ENCODE data around the gene MAFG. TPM values are rescaled to one million over a fixed set of nuclear protein-coding genes. Genes with fewer than 3 reads are reported as not detected.

The MAFG gene
- total and polyA plus RNA-seq, 2 of the 13 experiments (the other 11 are each of a cell fraction or from before 2014, with no cell fraction given): 14.5 to 20.0 TPM

DNA sequence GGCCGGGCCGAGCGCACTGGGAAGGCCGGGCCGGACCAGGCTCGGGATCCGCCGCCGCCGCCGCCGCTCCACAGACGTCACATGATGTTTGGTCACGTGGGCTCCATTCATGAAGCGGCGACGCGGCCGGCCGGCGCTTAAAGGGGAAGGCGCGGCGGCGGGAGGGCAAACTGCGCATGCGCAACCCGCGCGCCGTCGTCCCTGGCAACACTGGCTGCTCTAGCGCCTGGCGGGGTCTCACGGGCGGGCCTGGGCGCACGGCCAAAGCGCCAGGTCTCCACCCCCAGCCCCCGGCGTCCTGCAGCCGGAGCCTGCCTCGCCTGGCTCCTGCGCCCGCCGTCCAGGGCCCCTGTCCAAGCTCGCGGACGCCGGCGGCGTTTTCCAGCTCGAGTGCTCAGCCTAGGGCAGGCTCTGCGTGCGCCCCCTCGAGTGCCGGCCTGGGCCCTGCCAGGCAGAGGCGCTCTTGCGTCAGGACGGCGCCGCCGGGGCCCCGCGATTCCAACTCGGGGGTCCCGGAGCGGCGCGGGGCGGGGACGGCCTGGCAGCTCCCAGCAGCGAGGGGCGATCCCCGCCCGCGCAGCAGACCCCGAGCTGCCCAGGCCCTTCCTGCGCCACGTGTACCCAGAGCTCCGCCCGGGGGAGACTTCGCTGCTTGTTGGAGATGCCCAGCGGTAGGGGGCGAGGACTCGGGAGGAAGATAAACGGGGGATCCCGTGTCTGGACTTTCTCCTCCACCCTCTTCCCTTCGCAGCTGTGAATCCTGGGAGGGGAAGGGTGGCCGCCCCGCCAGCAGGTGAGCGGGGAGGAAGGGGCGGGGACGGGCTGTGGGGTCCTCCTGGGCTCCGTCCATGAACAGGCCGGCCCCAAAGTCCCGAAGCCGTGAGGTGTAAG, at the start of gene MAFG (continued):
- peak; percentile 84 for TF ChIP-seq ZNF503 (CRISPR knock-in tag; IDR thresholded peaks at IDR 0.05)
- peak; percentile 10; the same call in 1 of the 2 replicates for TF ChIP-seq BCL6 (CRISPR knock-in tag; IDR thresholded peaks at IDR 0.05)
- peak; percentile 74 for TF ChIP-seq BHLHE40 (IDR thresholded peaks at IDR 0.05; ENCODE audit: low read length)
- TF ChIP-seq GATAD1 (CRISPR knock-in tag; IDR thresholded peaks at IDR 0.05): peak; percentile 89
- TF ChIP-seq DR1 (CRISPR knock-in tag; IDR thresholded peaks at IDR 0.05): peak; percentile 76; the same call in 1 of the 2 replicates
- TF ChIP-seq, protein P1, sequence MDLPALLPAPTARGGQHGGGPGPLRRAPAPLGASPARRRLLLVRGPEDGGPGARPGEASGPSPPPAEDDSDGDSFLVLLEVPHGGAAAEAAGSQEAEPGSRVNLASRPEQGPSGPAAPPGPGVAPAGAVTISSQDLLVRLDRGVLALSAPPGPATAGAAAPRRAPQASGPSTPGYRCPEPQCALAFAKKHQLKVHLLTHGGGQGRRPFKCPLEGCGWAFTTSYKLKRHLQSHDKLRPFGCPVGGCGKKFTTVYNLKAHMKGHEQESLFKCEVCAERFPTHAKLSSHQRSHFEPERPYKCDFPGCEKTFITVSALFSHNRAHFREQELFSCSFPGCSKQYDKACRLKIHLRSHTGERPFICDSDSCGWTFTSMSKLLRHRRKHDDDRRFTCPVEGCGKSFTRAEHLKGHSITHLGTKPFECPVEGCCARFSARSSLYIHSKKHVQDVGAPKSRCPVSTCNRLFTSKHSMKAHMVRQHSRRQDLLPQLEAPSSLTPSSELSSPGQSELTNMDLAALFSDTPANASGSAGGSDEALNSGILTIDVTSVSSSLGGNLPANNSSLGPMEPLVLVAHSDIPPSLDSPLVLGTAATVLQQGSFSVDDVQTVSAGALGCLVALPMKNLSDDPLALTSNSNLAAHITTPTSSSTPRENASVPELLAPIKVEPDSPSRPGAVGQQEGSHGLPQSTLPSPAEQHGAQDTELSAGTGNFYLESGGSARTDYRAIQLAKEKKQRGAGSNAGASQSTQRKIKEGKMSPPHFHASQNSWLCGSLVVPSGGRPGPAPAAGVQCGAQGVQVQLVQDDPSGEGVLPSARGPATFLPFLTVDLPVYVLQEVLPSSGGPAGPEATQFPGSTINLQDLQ (CRISPR knock-in tag; IDR thresholded peaks at IDR 0.05): no peak; the same call in 1 of the 2 replicates
- TF ChIP-seq, protein P2, sequence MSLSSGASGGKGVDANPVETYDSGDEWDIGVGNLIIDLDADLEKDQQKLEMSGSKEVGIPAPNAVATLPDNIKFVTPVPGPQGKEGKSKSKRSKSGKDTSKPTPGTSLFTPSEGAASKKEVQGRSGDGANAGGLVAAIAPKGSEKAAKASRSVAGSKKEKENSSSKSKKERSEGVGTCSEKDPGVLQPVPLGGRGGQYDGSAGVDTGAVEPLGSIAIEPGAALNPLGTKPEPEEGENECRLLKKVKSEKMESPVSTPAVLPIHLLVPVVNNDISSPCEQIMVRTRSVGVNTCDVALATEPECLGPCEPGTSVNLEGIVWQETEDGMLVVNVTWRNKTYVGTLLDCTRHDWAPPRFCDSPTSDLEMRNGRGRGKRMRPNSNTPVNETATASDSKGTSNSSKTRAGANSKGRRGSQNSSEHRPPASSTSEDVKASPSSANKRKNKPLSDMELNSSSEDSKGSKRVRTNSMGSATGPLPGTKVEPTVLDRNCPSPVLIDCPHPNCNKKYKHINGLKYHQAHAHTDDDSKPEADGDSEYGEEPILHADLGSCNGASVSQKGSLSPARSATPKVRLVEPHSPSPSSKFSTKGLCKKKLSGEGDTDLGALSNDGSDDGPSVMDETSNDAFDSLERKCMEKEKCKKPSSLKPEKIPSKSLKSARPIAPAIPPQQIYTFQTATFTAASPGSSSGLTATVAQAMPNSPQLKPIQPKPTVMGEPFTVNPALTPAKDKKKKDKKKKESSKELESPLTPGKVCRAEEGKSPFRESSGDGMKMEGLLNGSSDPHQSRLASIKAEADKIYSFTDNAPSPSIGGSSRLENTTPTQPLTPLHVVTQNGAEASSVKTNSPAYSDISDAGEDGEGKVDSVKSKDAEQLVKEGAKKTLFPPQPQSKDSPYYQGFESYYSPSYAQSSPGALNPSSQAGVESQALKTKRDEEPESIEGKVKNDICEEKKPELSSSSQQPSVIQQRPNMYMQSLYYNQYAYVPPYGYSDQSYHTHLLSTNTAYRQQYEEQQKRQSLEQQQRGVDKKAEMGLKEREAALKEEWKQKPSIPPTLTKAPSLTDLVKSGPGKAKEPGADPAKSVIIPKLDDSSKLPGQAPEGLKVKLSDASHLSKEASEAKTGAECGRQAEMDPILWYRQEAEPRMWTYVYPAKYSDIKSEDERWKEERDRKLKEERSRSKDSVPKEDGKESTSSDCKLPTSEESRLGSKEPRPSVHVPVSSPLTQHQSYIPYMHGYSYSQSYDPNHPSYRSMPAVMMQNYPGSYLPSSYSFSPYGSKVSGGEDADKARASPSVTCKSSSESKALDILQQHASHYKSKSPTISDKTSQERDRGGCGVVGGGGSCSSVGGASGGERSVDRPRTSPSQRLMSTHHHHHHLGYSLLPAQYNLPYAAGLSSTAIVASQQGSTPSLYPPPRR (CRISPR knock-in tag; IDR thresholded peaks at IDR 0.05; ENCODE audit: borderline replicate concordance): peak; percentile 48; the same call in 1 of the 2 replicates
- peak; percentile 77; the same call in 1 of the 2 replicates for TF ChIP-seq ZNF839 (CRISPR knock-in tag; IDR thresholded peaks at IDR 0.05; ENCODE audit: borderline replicate concordance)
- peak; percentile 19 for TF ChIP-seq CBFB (CRISPR knock-in tag; IDR thresholded peaks at IDR 0.05)
- TF ChIP-seq GATA4 (IDR thresholded peaks at IDR 0.05; ENCODE audit: borderline replicate concordance, low read depth): no peak; the same call in 1 of the 2 replicates
- TF ChIP-seq ZKSCAN5 (CRISPR knock-in tag; IDR thresholded peaks at IDR 0.05): no peak
- TF ChIP-seq SRF (IDR thresholded peaks at IDR 0.05; ENCODE audit: low read depth, low read length): no peak
- TF ChIP-seq, protein P3, sequence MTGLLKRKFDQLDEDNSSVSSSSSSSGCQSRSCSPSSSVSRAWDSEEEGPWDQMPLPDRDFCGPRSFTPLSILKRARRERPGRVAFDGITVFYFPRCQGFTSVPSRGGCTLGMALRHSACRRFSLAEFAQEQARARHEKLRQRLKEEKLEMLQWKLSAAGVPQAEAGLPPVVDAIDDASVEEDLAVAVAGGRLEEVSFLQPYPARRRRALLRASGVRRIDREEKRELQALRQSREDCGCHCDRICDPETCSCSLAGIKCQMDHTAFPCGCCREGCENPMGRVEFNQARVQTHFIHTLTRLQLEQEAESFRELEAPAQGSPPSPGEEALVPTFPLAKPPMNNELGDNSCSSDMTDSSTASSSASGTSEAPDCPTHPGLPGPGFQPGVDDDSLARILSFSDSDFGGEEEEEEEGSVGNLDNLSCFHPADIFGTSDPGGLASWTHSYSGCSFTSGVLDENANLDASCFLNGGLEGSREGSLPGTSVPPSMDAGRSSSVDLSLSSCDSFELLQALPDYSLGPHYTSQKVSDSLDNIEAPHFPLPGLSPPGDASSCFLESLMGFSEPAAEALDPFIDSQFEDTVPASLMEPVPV (CRISPR knock-in tag; IDR thresholded peaks at IDR 0.05): no peak; the same call in 1 of the 2 replicates
- TF ChIP-seq YY1 (IDR thresholded peaks at IDR 0.05; ENCODE audit: insufficient read depth, insufficient replicate concordance, low read depth, low read length): peak; percentile 61
- peak; percentile 93; the same call in 1 of the 2 replicates for TF ChIP-seq BCL3 (CRISPR knock-in tag; IDR thresholded peaks at IDR 0.05)

Measured in HepG2 (cell line).